Neural cell (in vitro differentiated cells): ENCODE results near the gene DNAJA3. TPM values are rescaled to one million over a fixed set of nuclear protein-coding genes. Genes with fewer than 3 reads are reported as not detected.

Experiments used
- H2AFZ ChIP-seq: fragments of 200-600, 300-800 bp; sonication (generic), shearing (Covaris generic); 2 replicates; pipeline ENCODE4 v1.6.0; 2014; ENCODE audit warnings: low read depth, mild to moderate bottlenecking, antibody characterized with exemption, low read length, moderate library complexity
- H3F3A ChIP-seq: fragments of 200-600 bp; shearing (Covaris generic); 2 replicates; pipeline ENCODE4 v1.6.1; 2016; ENCODE audit warnings: mild to moderate bottlenecking, moderate library complexity, mixed read lengths, antibody characterized with exemption, low read length; ENCODE audit not compliant: insufficient read depth, poor library complexity, severe bottlenecking
- H3K27ac ChIP-seq: fragments of 200-600, 300-800 bp; sonication (generic), shearing (Covaris generic); 2 replicates; pipeline ENCODE4 v1.5.1; 2014; ENCODE audit warnings: mild to moderate bottlenecking, low read length, moderate library complexity
- H3K27me3 ChIP-seq: fragments of 300-800, 200-600 bp; sonication (generic), shearing (Covaris generic); 2 replicates; pipeline ENCODE4 v1.6.0; 2014; ENCODE audit warnings: mild to moderate bottlenecking, low read depth, low read length, moderate library complexity; ENCODE audit not compliant: insufficient read depth
- H3K36me3 ChIP-seq: fragments of 300-800, 200-600 bp; sonication (generic), shearing (Covaris generic); 2 replicates; pipeline ENCODE4 v1.5.1; 2014; ENCODE audit warnings: mild to moderate bottlenecking, antibody characterized with exemption, low read length, moderate library complexity; ENCODE audit not compliant: insufficient read depth
- H3K4me2 ChIP-seq: fragments of 300-800, 200-600 bp; sonication (generic), shearing (Covaris generic); 2 replicates; pipeline ENCODE4 v1.6.0; 2014; ENCODE audit warnings: mild to moderate bottlenecking, low read length
- H3K4me3 ChIP-seq: fragments of 300-800, 200-600 bp; sonication (generic), shearing (Covaris generic); 2 replicates; pipeline ENCODE4 v1.5.1; 2014; ENCODE audit warnings: mild to moderate bottlenecking, low read length, moderate library complexity
- H3K79me2 ChIP-seq: fragments of 200-600 bp; shearing (Covaris generic); replicated peaks from 2 replicates; pipeline ENCODE4 v1.6.0; 2014; ENCODE audit warnings: mild to moderate bottlenecking, low read length, moderate library complexity; ENCODE audit not compliant: insufficient read depth
- H3K9ac ChIP-seq: fragments of 300-800, 200-600 bp; sonication (generic), shearing (Covaris generic); 2 replicates; pipeline ENCODE4 v1.6.1; 2016; ENCODE audit warnings: mild to moderate bottlenecking, low read length, mixed read lengths
- H3K9me2 ChIP-seq: fragments of 200-600 bp; shearing (Covaris generic); 2 replicates; pipeline ENCODE4 v1.6.1; 2016; ENCODE audit warnings: mild to moderate bottlenecking, low read length, mixed read lengths; ENCODE audit not compliant: insufficient read depth
- H3K9me3 ChIP-seq: fragments of 200-600, 300-800 bp; sonication (generic), shearing (Covaris generic); 2 replicates; pipeline ENCODE4 v1.6.1; 2016; ENCODE audit warnings: mild to moderate bottlenecking, mixed run types, low read length, moderate library complexity, mixed read lengths
- H4K20me1 ChIP-seq: fragments of 200-600 bp; shearing (Covaris generic); 2 replicates; pipeline ENCODE4 v1.6.1; 2016; ENCODE audit warnings: mild to moderate bottlenecking, mixed run types; ENCODE audit not compliant: insufficient read depth
- CTCF ChIP-seq: fragments of 450-650 bp; IDR thresholded peaks from 2 replicates; pipeline ENCODE4 v1.5.1; 2014; ENCODE audit warnings: antibody characterized with exemption, mild to moderate bottlenecking, moderate library complexity; ENCODE audit not compliant: poor library complexity, severe bottlenecking
- EP300 ChIP-seq: fragments of 450-650 bp; conservative IDR thresholded peaks from 2 replicates; pipeline ENCODE4 v1.6.1; 2014; ENCODE audit warnings: antibody characterized with exemption, mild to moderate bottlenecking, moderate library complexity; ENCODE audit not compliant: poor library complexity, severe bottlenecking
- EZH2 ChIP-seq: fragments of 200-600, 300-800 bp; shearing (Covaris generic), sonication (generic); IDR thresholded peaks from 2 replicates; pipeline ENCODE4 v1.6.1; 2014; ENCODE audit warnings: antibody characterized with exemption, low read length, borderline replicate concordance, mild to moderate bottlenecking; ENCODE audit not compliant: insufficient read depth, poor library complexity, severe bottlenecking
- MXI1 ChIP-seq: fragments of 450-650 bp; conservative IDR thresholded peaks from 2 replicates; pipeline ENCODE4 v1.6.1; 2014; ENCODE audit warnings: antibody characterized with exemption, mild to moderate bottlenecking; ENCODE audit not compliant: poor library complexity, severe bottlenecking
- POLR2AphosphoS5 ChIP-seq: IDR thresholded peaks from 2 replicates; pipeline ENCODE4 v1.6.1; 2012
- RAD21 ChIP-seq: fragments of 450-650 bp; conservative IDR thresholded peaks from 2 replicates; pipeline ENCODE4 v1.6.1; 2014; ENCODE audit warnings: antibody characterized with exemption, mild to moderate bottlenecking, moderate library complexity
- REST ChIP-seq: IDR thresholded peaks from 2 replicates; pipeline ENCODE4 v1.6.1; 2012; ENCODE audit warnings: borderline replicate concordance
- SMC3 ChIP-seq: fragments of 450-650 bp; conservative IDR thresholded peaks from 2 replicates; pipeline ENCODE4 v1.6.1; 2014; ENCODE audit warnings: antibody characterized with exemption, mild to moderate bottlenecking, moderate library complexity; ENCODE audit not compliant: poor library complexity
- TAF1 ChIP-seq: IDR thresholded peaks from 2 replicates; pipeline ENCODE4 v1.6.1; 2012; ENCODE audit warnings: low read depth
- polyA plus RNA-seq: library from polyadenylated mRNA; depleted of rRNA; stranded (reverse); fragments of >200 nt; gene quantifications from 2 replicates; pipeline ENCODE4 v1.2.3, GENCODE V29; 2014

Gene DNAJA3
- polyA plus RNA-seq, 1 donor from 2014 or later, result 44.8 TPM

DNA sequence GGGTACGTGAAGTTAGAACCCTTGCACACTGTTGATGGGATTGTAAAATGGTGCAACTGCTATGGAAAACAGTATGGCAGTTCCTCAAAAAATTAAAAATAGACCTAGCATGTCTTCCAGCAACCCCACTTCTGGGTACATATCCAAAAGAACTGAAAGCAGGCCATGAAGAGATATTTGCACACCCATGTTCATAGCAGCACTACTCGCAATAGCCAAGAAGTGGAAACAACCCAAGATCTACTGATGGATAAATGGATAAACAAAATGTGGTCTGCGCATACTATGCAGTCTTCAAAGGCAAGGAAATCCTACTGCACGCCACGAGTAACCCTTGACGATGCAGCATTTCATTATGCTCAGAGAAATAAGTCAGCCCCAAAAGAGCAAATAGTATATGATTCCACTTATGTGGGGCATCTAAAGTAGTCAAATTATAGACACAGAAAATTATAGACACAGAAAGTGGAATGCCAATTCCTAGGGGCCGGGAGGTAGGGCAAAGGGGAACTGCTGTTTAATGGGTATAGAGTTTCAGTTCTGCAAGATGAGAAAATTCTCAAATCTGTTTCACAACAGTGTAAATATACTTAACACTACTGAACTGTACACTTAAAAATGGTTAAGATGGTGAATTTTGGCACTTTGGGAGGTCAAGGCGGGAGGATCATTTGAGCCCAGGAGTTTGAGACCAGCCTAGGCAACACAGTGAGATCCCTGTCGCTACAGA, 26.5 kb upstream of the DNAJA3 start:
- Histone ChIP-seq H3K79me2 (no peaks in the 10 kb centered on the region), H4K20me1 (no peaks in the 10 kb centered on the region), H3K9me3 (no peaks in the 10 kb centered on the region), H3K27me3 (no peaks in the 10 kb centered on the region), H3K4me2 (no peak overlapping the region), H3K9me2 (no peaks in the 10 kb centered on the region), H3K9ac (no peak overlapping the region), H3F3A (no peaks in the 10 kb centered on the region), H2AFZ (no peak overlapping the region), H3K27ac (no peak overlapping the region), H3K4me3 (no peak overlapping the region), H3K36me3 (no peaks in the 10 kb centered on the region)
- TF ChIP-seq POLR2AphosphoS5 (no peak), CTCF (no peak), TAF1 (no peak), MXI1 (no peak), RAD21 (no peak), REST (no peak), EZH2 (no peak), SMC3 (no peak), EP300 (no peak)

DNA sequence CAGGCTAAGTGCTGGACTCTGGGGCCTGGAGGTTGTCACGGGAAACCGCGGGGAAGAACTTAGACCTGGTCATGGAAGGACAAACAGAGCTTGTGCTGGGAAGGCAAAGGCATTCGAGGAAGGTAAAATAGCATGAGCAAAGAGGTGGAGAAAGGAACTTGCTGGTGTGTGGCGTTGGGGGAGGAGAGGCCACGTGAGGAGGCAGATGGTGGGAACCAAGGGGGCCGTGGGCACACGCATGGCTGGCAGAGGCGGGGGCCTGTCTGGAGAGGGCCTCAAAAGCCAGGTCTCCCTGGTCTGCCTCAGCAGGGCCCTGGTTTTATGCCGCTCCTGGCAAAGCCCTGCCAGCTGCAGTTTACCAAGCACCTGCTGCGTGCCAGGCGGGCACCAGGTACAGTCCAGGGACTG, 24.6 kb upstream of the DNAJA3 start:
- H3K27me3 ChIP-seq, result no peaks in the 10 kb centered on the region
- no peak overlapping the region for H2AFZ ChIP-seq
- H3K9me2 ChIP-seq, result no peaks in the 10 kb centered on the region
- H3K9ac ChIP-seq, result no peak overlapping the region
- H4K20me1 ChIP-seq, result no peaks in the 10 kb centered on the region
- no peak overlapping the region for H3K4me3 ChIP-seq
- TF ChIP-seq CTCF (no peak), SMC3 (no peak), POLR2AphosphoS5 (no peak), REST (no peak), EZH2 (no peak), EP300 (no peak), RAD21 (no peak), MXI1 (no peak), TAF1 (no peak)
- no peaks in the 10 kb centered on the region for H3K36me3 ChIP-seq
- H3K4me2 ChIP-seq, result no peak overlapping the region
- H3F3A ChIP-seq, result no peaks in the 10 kb centered on the region
- no peaks in the 10 kb centered on the region for H3K79me2 ChIP-seq
- H3K27ac ChIP-seq, result no peak overlapping the region
- H3K9me3 ChIP-seq, result no peaks in the 10 kb centered on the region
